HepG2 (cell line): ENCODE results near the gene ANKS6. TPM values are rescaled to one million over a fixed set of nuclear protein-coding genes. Genes with fewer than 3 reads are reported as not detected.

Source experiments
- ATAC-seq: fragments of 200-7000 bp; cut with Tn5 transposase; 3 replicates; pipeline ENCODE4 v1.9.1; 2020; ENCODE audit warnings: mild to moderate bottlenecking, moderate library complexity
- BruUV-seq: library from RNA; stranded (reverse); fragments of 400-500 nt; replicated peaks from 2 replicates; lab custom pipeline; 2021; lab: Mats Ljungman, UMichigan
- CTCF ChIA-PET: fragments of 300-600 bp; formaldehyde crosslinking; extraction: SDS; loops from one replicate; lab custom pipeline; 2021; ENCODE audit warnings: low total read pairs, inconsistent platforms, low intra/inter-chr PET ratio; lab: Yijun Ruan, JAX
- POLR2A ChIA-PET: fragments of 350-600 bp; sonication (Branson Sonifier 250); formaldehyde crosslinking; loops from one replicate; lab custom pipeline; 2020; ENCODE audit warnings: antibody characterized with exemption, inconsistent platforms; lab: Yijun Ruan, JAX
- DNase-seq: peaks from one replicate; pipeline ENCODE4 v3.0.0-alpha.2; 2015; ENCODE audit warnings: low spot score
- FAIRE-seq: peaks from 3 replicates; lab custom pipeline; 2011; peaks lifted over from hg19 to GRCh38; lab: Jason Lieb, UNC
- H2AFZ ChIP-seq: one replicate; pipeline ENCODE4 v1.6.1; 2011; ENCODE audit warnings: low read length, inconsistent platforms
- H3K27ac ChIP-seq: fragments of 300-600 bp; 3 replicates; pipeline ENCODE4 v1.8.0; 2011; ENCODE audit warnings: mixed run types, mild to moderate bottlenecking, mixed read lengths, low read length, inconsistent platforms; ENCODE audit not compliant: insufficient read depth; ENCODE audit errors: extremely low read length
- H3K27me3 ChIP-seq, 2 experiments: fragments of 200-600 bp in 1 of 2; 2 replicates in 1 of 2; 3 replicates in 1 of 2; pipeline versions ENCODE4 v1.6.0 to v1.8.0; 2011; ENCODE audit warnings: low read length in 2 of 2, mild to moderate bottlenecking in 2 of 2, moderate library complexity in 2 of 2, inconsistent platforms in 1 of 2; ENCODE audit not compliant: insufficient read depth in 2 of 2, control insufficient read depth in 1 of 2
- H3K36me3 ChIP-seq, 2 experiments: fragments of 200-600 bp in 1 of 2; replicated peaks in 1 of 2; 2 replicates in 1 of 2; 3 replicates in 1 of 2; pipeline versions ENCODE4 v1.5.1 to v1.8.0; 2011; ENCODE audit warnings: low read length in 2 of 2, inconsistent platforms in 1 of 2; ENCODE audit not compliant: insufficient read depth in 2 of 2, control insufficient read depth in 1 of 2
- H3K4me1 ChIP-seq: 2 replicates; pipeline ENCODE4 v1.5.1; 2012; ENCODE audit warnings: low read length, inconsistent platforms; ENCODE audit not compliant: insufficient read depth
- H3K4me2 ChIP-seq: 2 replicates; pipeline ENCODE4 v1.6.0; 2011; ENCODE audit warnings: low read depth, low read length, inconsistent platforms
- H3K4me3 ChIP-seq, 3 experiments: fragments of 200-600 bp in 1 of 3; sonication (generic), shearing (Covaris generic) in 1 of 3; replicated peaks in 1 of 3; 2 replicates each; pipeline ENCODE4 v1.5.1; 2011 to 2016; ENCODE audit warnings: low read length in 3 of 3, inconsistent platforms in 2 of 3, low read depth in 2 of 3, mild to moderate bottlenecking in 2 of 3, control low read depth in 1 of 3, mixed read lengths in 1 of 3; ENCODE audit not compliant: insufficient read depth in 1 of 3
- H3K79me2 ChIP-seq: one replicate; pipeline ENCODE4 v1.6.1; 2011; ENCODE audit warnings: low read length, inconsistent platforms; ENCODE audit not compliant: insufficient read depth
- H3K9ac ChIP-seq: 2 replicates; pipeline ENCODE4 v1.6.0; 2011; ENCODE audit warnings: mild to moderate bottlenecking, low read depth, low read length, inconsistent platforms; ENCODE audit not compliant: insufficient read depth
- H3K9me3 ChIP-seq: 2 replicates; pipeline ENCODE4 v1.5.1; 2012; ENCODE audit warnings: mild to moderate bottlenecking, low read length
- H4K20me1 ChIP-seq: 2 replicates; pipeline ENCODE4 v1.6.0; 2011; ENCODE audit warnings: inconsistent platforms, mild to moderate bottlenecking, low read length, moderate library complexity; ENCODE audit not compliant: insufficient read depth
- AKNA ChIP-seq: sonication (generic); formaldehyde crosslinking; IDR thresholded peaks from 2 replicates; pipeline ENCODE4 v1.4.0; 2020; ENCODE audit warnings: missing genetic modification reagents, borderline replicate concordance
- ATF1 ChIP-seq: IDR thresholded peaks from 2 replicates; pipeline ENCODE4 v1.6.1; 2016; ENCODE audit warnings: mild to moderate bottlenecking, control low read depth
- ATM ChIP-seq: fragments of 450-650 bp; IDR thresholded peaks from 2 replicates; pipeline ENCODE4 v1.7.1; 2017; ENCODE audit warnings: mild to moderate bottlenecking, borderline replicate concordance
- GABPA ChIP-seq, 2 experiments: IDR thresholded peaks; 2 replicates each; pipeline ENCODE4 v1.6.1; 2011 to 2016; ENCODE audit warnings: low read depth in 2 of 2, low read length in 1 of 2, missing biosample characterization in 1 of 2, missing genetic modification characterization in 1 of 2
- MED8 ChIP-seq: sonication (generic); formaldehyde crosslinking; IDR thresholded peaks from 2 replicates; pipeline ENCODE4 v1.8.1; 2023; ENCODE audit warnings: mild to moderate bottlenecking, missing genetic modification reagents; ENCODE audit not compliant: insufficient replicate concordance
- RBAK ChIP-seq: sonication (generic); formaldehyde crosslinking; IDR thresholded peaks from 2 replicates; pipeline ENCODE4 v1.5.1; 2020; ENCODE audit warnings: mild to moderate bottlenecking, missing genetic modification reagents
- SAP130 ChIP-seq: IDR thresholded peaks from 2 replicates; pipeline ENCODE4 v1.6.1; 2016; ENCODE audit warnings: low read depth
- SNRNP70 ChIP-seq: fragments of 200-400 bp; formaldehyde crosslinking; IDR thresholded peaks from 2 replicates; pipeline ENCODE4 v1.6.1; 2017; ENCODE audit warnings: mild to moderate bottlenecking, low read depth, low read length, moderate library complexity
- TEAD3 ChIP-seq: optimal IDR thresholded peaks from 2 replicates; pipeline ENCODE3; 2016; ENCODE audit warnings: borderline replicate concordance
- ZBTB44 ChIP-seq: sonication (generic); formaldehyde crosslinking; IDR thresholded peaks from 2 replicates; pipeline ENCODE4 v1.4.0; 2020; ENCODE audit warnings: missing genetic modification reagents
- ZMAT5 ChIP-seq: sonication (generic); formaldehyde crosslinking; IDR thresholded peaks from 2 replicates; pipeline ENCODE4 v1.5.0; 2020; ENCODE audit warnings: mild to moderate bottlenecking, low read depth, missing genetic modification reagents, borderline replicate concordance
- ZNF329 ChIP-seq: sonication (generic); formaldehyde crosslinking; IDR thresholded peaks from 2 replicates; pipeline ENCODE4 v1.9.0; 2021; ENCODE audit warnings: low read depth, mild to moderate bottlenecking, missing genetic modification reagents
- ZNF451 ChIP-seq: sonication (generic); formaldehyde crosslinking; IDR thresholded peaks from 2 replicates; pipeline ENCODE4 v1.5.0; 2020; ENCODE audit warnings: mild to moderate bottlenecking, missing genetic modification reagents
- ZNF775 ChIP-seq: sonication (generic); formaldehyde crosslinking; IDR thresholded peaks from 2 replicates; pipeline ENCODE4 v1.4.0; 2020; ENCODE audit warnings: missing genetic modification reagents, mild to moderate bottlenecking, moderate library complexity, borderline replicate concordance
- WGBS: methylation state at CpG from one replicate; pipeline ENCODE4 v1.1.6; 2017; ENCODE audit warnings: low lambda C conversion rate; 5-methylcytosine and 5-hydroxymethylcytosine counted together
- in situ Hi-C: cut with HindIII; loops from 2 replicates; pipeline ENCODE4 v1.10.0; 2017; ENCODE audit warnings: low pct_unique_long_range_greater_than_20kb; ENCODE audit not compliant: extremely low pct_ligation_motif_present
- intact Hi-C: fragments of 100-400 bp; cut with micrococcal nuclease; formaldehyde crosslinking; loops from one replicate; pipeline ENCODE4 v1.10.0; 2022; ENCODE audit not compliant: unreplicated experiment
- polyA plus RNA-seq, 8 experiments: library from polyadenylated mRNA; depleted of rRNA in 3 of 8; stranded (reverse) in 7 of 8; unstranded in 1 of 8; fragments of >200 nt; fragmentation: Illumina TruSeq in 4 of 8; extraction: Trizol in 4 of 8; gene quantifications; 2 replicates each; pipeline versions ENCODE4 v1.2.1 to v1.2.3, GENCODE V29; 2011 to 2016; ENCODE audit warnings: low read depth in 4 of 8, missing spikeins in 1 of 8, mixed read lengths in 1 of 8; ENCODE audit not compliant: insufficient read depth in 1 of 8
- total RNA-seq, 5 experiments: library from RNA; depleted of rRNA; stranded (reverse); fragments of >200 nt; fragmentation: Illumina TruSeq; extraction: Trizol; gene quantifications; 2 replicates each; pipeline ENCODE4 v1.2.3, GENCODE V29; 2016; ENCODE audit warnings: low read depth in 1 of 5

The ANKS6 gene
- total and polyA plus RNA-seq, 2 of the 13 experiments (the other 11 are each of a cell fraction or from before 2014, with no cell fraction given), result 8.8 to 10.7 TPM

GRCh38 chr9:98732801-98733200 is 63.6 kb downstream of the ANKS6 start:
- no peaks in the 10 kb centered on the region for H3K79me2 ChIP-seq
- no peak overlapping the region for H3K4me2 ChIP-seq
- no peak overlapping the region for H2AFZ ChIP-seq
- in situ Hi-C loops, result no loop called here
- DNase-seq (no peak), FAIRE-seq (no peak)
- H3K9ac ChIP-seq, result no peak overlapping the region
- no peaks in the 10 kb centered on the region for H4K20me1 ChIP-seq
- 80% methylated on average over 9 of the region's 9 CpGs for WGBS
- H3K36me3 ChIP-seq, result no peaks in the 10 kb centered on the region; a peak in 1 of 5 replicates
- H3K4me1 ChIP-seq, result no peaks in the 10 kb centered on the region
- H3K27ac ChIP-seq, result no peak overlapping the region
- H3K9me3 ChIP-seq, result no peaks in the 10 kb centered on the region
- no peak for TF ChIP-seq ZNF451 (CRISPR knock-in tag)
- no peak for TF ChIP-seq ZNF329 (CRISPR knock-in tag)
- no peak for TF ChIP-seq GABPA (IDR thresholded peaks at IDR 0.05; ENCODE audit: low read depth, low read length)
- TF ChIP-seq GABPA (CRISPR knock-in tag; IDR thresholded peaks at IDR 0.05; ENCODE audit: low read depth), result no peak
- no peak for TF ChIP-seq SNRNP70
- TF ChIP-seq ATF1 (CRISPR knock-in tag), result no peak
- no peak for TF ChIP-seq ZBTB44 (CRISPR knock-in tag)
- no peak for TF ChIP-seq AKNA (CRISPR knock-in tag)
- TF ChIP-seq ZNF775 (CRISPR knock-in tag), result no peak
- no peak for TF ChIP-seq MED8 (CRISPR knock-in tag)
- TF ChIP-seq TEAD3 (CRISPR knock-in tag), result no peak
- TF ChIP-seq RBAK, result no peak
- TF ChIP-seq SAP130 (CRISPR knock-in tag), result no peak
- TF ChIP-seq ZMAT5, result no peak
- no peak for TF ChIP-seq ATM
- TF ChIP-seq, all 625 proteins: peak for 0
- no peaks in the 10 kb centered on the region for H3K27me3 ChIP-seq
- ChIA-PET POLR2A (no interaction called here), CTCF (no interaction called here)
- intact Hi-C loops, result no loop called here
- no peak overlapping the region for H3K4me3 ChIP-seq
- ATAC-seq, result no peak
- no TSS peak for BruUV-seq
